Fibroblast of peridontal ligament (primary cell): ENCODE data around the gene HOXB2.
"Not testable (repeated sequence)": the region's sequence is repeated elsewhere in the genome, so short reads cannot be mapped to it uniquely, and the experiment has no call there.

ENCODE experiments used
- DNase-seq: peaks from one replicate; pipeline ENCODE4 v3.0.0-alpha.2; 2010; ENCODE audit errors: extremely low read depth

HOXB2 gene

GRCh38 chr17:48515925-48516900 lies 28.7 kb downstream of the HOXB2 start:
- no peak for DNase-seq

- DNase-seq: no peak
Measured at GRCh38 chr17:48514477-48514876, 30.4 kb downstream of the HOXB2 start.

GRCh38 chr17:48513666-48514455 lies 31.0 kb downstream of the HOXB2 start:
- no peak for DNase-seq

GRCh38 chr17:48513097-48513496 lies 31.8 kb downstream of the HOXB2 start:
- DNase-seq: no peak

- no peak for DNase-seq
Measured at GRCh38 chr17:48510761-48511604, 33.9 kb downstream of the HOXB2 start.

- no peak for DNase-seq
Measured at GRCh38 chr17:48510381-48510760, 34.5 kb downstream of the HOXB2 start.

GRCh38 chr17:48509708-48510107 lies 35.2 kb downstream of the HOXB2 start:
- DNase-seq: not testable (repeated sequence)

- no peak for DNase-seq
Measured at GRCh38 chr17:48506246-48506645, 38.7 kb downstream of the HOXB2 start.

- peak; percentile 30 for DNase-seq
Measured at GRCh38 chr17:48505788-48506187, 39.1 kb downstream of the HOXB2 start.

GRCh38 chr17:48504953-48505352 lies 40.0 kb downstream of the HOXB2 start:
- DNase-seq: no peak

GRCh38 chr17:48503747-48504146 lies 41.2 kb downstream of the HOXB2 start:
- DNase-seq: no peak

- no peak for DNase-seq
Measured at GRCh38 chr17:48502901-48503300, 42.0 kb downstream of the HOXB2 start.

- DNase-seq: no peak
Measured at GRCh38 chr17:48502312-48502711, 42.6 kb downstream of the HOXB2 start.

GRCh38 chr17:48500435-48501426 lies 44.2 kb downstream of the HOXB2 start:
- no peak for DNase-seq

- DNase-seq: no peak
Measured at GRCh38 chr17:48499735-48500434, 45.0 kb downstream of the HOXB2 start.

GRCh38 chr17:48499248-48499647 lies 45.7 kb downstream of the HOXB2 start:
- DNase-seq: no peak

GRCh38 chr17:48498164-48498850 lies 46.6 kb downstream of the HOXB2 start:
- no peak for DNase-seq

GRCh38 chr17:48497103-48497502 lies 47.8 kb downstream of the HOXB2 start:
- DNase-seq: no peak

GRCh38 chr17:48494335-48494734 lies 50.6 kb downstream of the HOXB2 start:
- DNase-seq: peak; percentile 34
